ENCODE results near the gene PMEPA1. TPM values are rescaled to one million over a fixed set of nuclear protein-coding genes. Genes with fewer than 3 reads are reported as not detected.
"Not testable (repeated sequence)": the region's sequence is repeated elsewhere in the genome, so short reads cannot be mapped to it uniquely, and the experiment has no call there.

Gene PMEPA1
- total RNA-seq, 1 experiment from 2014 or later, result 1,302 TPM

- Mint-ChIP-seq H3K4me3 (ENCODE audit: low read depth, unreplicated experiment) (no peak overlapping the region), H3K27ac (ENCODE audit: unreplicated experiment) (no peak overlapping the region), H3K27me3 (ENCODE audit: unreplicated experiment) (no peaks in the 10 kb centered on the region), H3K4me1 (ENCODE audit: low read depth, unreplicated experiment) (peaks cover 15% of the 10 kb centered on the region), H3K9me3 (ENCODE audit: low read depth, unreplicated experiment) (peaks cover 10% of the 10 kb centered on the region), H3K36me3 (ENCODE audit: insufficient read depth, unreplicated experiment) (no peaks in the 10 kb centered on the region)
- CTCF ChIA-PET, result interaction anchor here (1.0 kb wide), 1 partner anchor 16 kb away, joined by 4 read pairs; no protein-coding TSS in a partner anchor
- intact Hi-C loops (cut with micrococcal nuclease; ENCODE audit: unreplicated experiment), result no loop called here
- no peak for DNase-seq
- TF ChIP-seq CTCF (IDR thresholded peaks at IDR 0.05; ENCODE audit: unreplicated experiment), result no peak
- BruUV-seq (replicated peaks), result no TSS peak
These were observed 75.8 kb downstream of the PMEPA1 start for GRCh38 chr20:57633945-57634491.

- no peaks in the 10 kb centered on the region for H3K27me3 Mint-ChIP-seq (ENCODE audit: unreplicated experiment)
- no peak for DNase-seq
- intact Hi-C loops (cut with micrococcal nuclease; ENCODE audit: unreplicated experiment), result no loop called here
- CTCF ChIA-PET, result no interaction called here
- peaks cover 3% of the 10 kb centered on the region for H3K4me1 Mint-ChIP-seq (ENCODE audit: low read depth, unreplicated experiment)
- H3K4me3 Mint-ChIP-seq (ENCODE audit: low read depth, unreplicated experiment), result no peak overlapping the region
- H3K9me3 Mint-ChIP-seq (ENCODE audit: low read depth, unreplicated experiment), result peaks cover 10% of the 10 kb centered on the region
- H3K27ac Mint-ChIP-seq (ENCODE audit: unreplicated experiment), result no peak overlapping the region
- TF ChIP-seq CTCF (IDR thresholded peaks at IDR 0.05; ENCODE audit: unreplicated experiment), result no peak
- BruUV-seq (replicated peaks), result no TSS peak
- H3K36me3 Mint-ChIP-seq (ENCODE audit: insufficient read depth, unreplicated experiment), result no peaks in the 10 kb centered on the region
These were observed 77.5 kb downstream of the PMEPA1 start for GRCh38 chr20:57632286-57632685.

GRCh38 chr20:57630061-57630460, 79.8 kb downstream of the PMEPA1 start:
- CTCF ChIA-PET, result interaction anchor here (0.5 to 0.6 kb wide), 3 partner anchors 19 to 595 kb away, joined by 3 read pairs; no protein-coding TSS in a partner anchor
- peaks cover 7% of the 10 kb centered on the region for H3K9me3 Mint-ChIP-seq (ENCODE audit: low read depth, unreplicated experiment)
- TF ChIP-seq CTCF (IDR thresholded peaks at IDR 0.05; ENCODE audit: unreplicated experiment), result no peak
- no peaks in the 10 kb centered on the region for H3K27me3 Mint-ChIP-seq (ENCODE audit: unreplicated experiment)
- no TSS peak for BruUV-seq (replicated peaks)
- H3K4me3 Mint-ChIP-seq (ENCODE audit: low read depth, unreplicated experiment), result no peak overlapping the region
- H3K4me1 Mint-ChIP-seq (ENCODE audit: low read depth, unreplicated experiment), result no peaks in the 10 kb centered on the region
- H3K36me3 Mint-ChIP-seq (ENCODE audit: insufficient read depth, unreplicated experiment), result peaks cover 6% of the 10 kb centered on the region
- intact Hi-C loops (cut with micrococcal nuclease; ENCODE audit: unreplicated experiment), result no loop called here
- DNase-seq, result no peak
- H3K27ac Mint-ChIP-seq (ENCODE audit: unreplicated experiment), result no peak overlapping the region

- H3K27ac Mint-ChIP-seq (ENCODE audit: unreplicated experiment); intact Hi-C loops (cut with micrococcal nuclease; ENCODE audit: unreplicated experiment): not testable (repeated sequence)
These were observed 80.3 kb downstream of the PMEPA1 start for GRCh38 chr20:57629491-57629901.

GRCh38 chr20:57628962-57629308, 80.9 kb downstream of the PMEPA1 start:
- H3K4me3 Mint-ChIP-seq (ENCODE audit: low read depth, unreplicated experiment); CTCF ChIA-PET; H3K9me3 Mint-ChIP-seq (ENCODE audit: low read depth, unreplicated experiment); H3K27ac Mint-ChIP-seq (ENCODE audit: unreplicated experiment); H3K27me3 Mint-ChIP-seq (ENCODE audit: unreplicated experiment); DNase-seq; H3K4me1 Mint-ChIP-seq (ENCODE audit: low read depth, unreplicated experiment); BruUV-seq (replicated peaks); intact Hi-C loops (cut with micrococcal nuclease; ENCODE audit: unreplicated experiment); H3K36me3 Mint-ChIP-seq (ENCODE audit: insufficient read depth, unreplicated experiment): not testable (repeated sequence)

More at GRCh38 chr20:57629491-57629901, 80.3 kb downstream of the PMEPA1 start:
- CTCF ChIA-PET, result interaction anchor here (0.6 kb wide), 1 partner anchor 595 kb away, joined by 3 read pairs; no protein-coding TSS in a partner anchor
- H3K4me3 Mint-ChIP-seq (ENCODE audit: low read depth, unreplicated experiment); H3K27me3 Mint-ChIP-seq (ENCODE audit: unreplicated experiment); H3K4me1 Mint-ChIP-seq (ENCODE audit: low read depth, unreplicated experiment); H3K9me3 Mint-ChIP-seq (ENCODE audit: low read depth, unreplicated experiment); H3K36me3 Mint-ChIP-seq (ENCODE audit: insufficient read depth, unreplicated experiment); DNase-seq; BruUV-seq (replicated peaks): not testable (repeated sequence)
